ENCODE measurements around the gene ABR.

DNA sequence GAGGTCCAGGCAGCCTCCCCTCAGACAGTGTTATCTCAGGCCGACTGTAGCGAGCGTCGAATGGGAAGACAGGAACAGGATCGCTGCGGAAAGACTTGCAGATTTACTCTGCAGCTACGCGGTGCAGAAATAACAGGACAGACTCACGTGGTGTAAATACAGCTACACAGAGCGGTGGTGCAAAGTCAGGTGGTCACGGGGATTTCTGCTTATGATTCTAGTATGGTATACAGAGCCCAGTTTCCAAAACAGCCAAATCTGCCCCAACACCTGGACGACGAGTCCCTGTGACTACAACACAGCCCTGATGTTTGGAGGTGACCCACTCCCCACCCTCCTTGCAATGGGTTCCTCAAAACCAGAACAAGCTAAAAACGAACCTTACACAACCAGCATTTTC, 40.6 kb upstream of the ABR start:
- TF ChIP-seq RXRA (IDR thresholded peaks at IDR 0.05) = no peak
- no peak for TF ChIP-seq JUND (IDR thresholded peaks at IDR 0.05)

Data from liver (tissue), 2 donors.